ENCODE data around the gene CADPS2.

- TF ChIP-seq CREB1 (IDR thresholded peaks at IDR 0.05; ENCODE audit: low read depth), result no peak
- TF ChIP-seq YY1 (IDR thresholded peaks at IDR 0.05; ENCODE audit: low read depth), result no peak
- TF ChIP-seq EP300 (IDR thresholded peaks at IDR 0.05; ENCODE audit: borderline replicate concordance), result no peak
- no peak for TF ChIP-seq TEAD4 (IDR thresholded peaks at IDR 0.05)
- TF ChIP-seq REST (IDR thresholded peaks at IDR 0.05; ENCODE audit: low read depth), result no peak
- TF ChIP-seq TAF1 (IDR thresholded peaks at IDR 0.05; ENCODE audit: low read depth), result no peak
- TF ChIP-seq USF1 (IDR thresholded peaks at IDR 0.05), result no peak
- no peak for TF ChIP-seq MAX (IDR thresholded peaks at IDR 0.05)
- no peak for TF ChIP-seq FOXM1 (IDR thresholded peaks at IDR 0.05; ENCODE audit: borderline replicate concordance, low read depth)
- TF ChIP-seq NFIC (IDR thresholded peaks at IDR 0.05), result no peak
These were observed 579.0 kb downstream of the CADPS2 start for GRCh38 chr7:122307228-122307621.
